Glomerular visceral epithelial cell (primary cell): Measurements from ENCODE around the gene CCDC12.
A peak's percentile ranks its signal among the peaks of the same experiment; 100 is the strongest.
"Not testable (repeated sequence)": the region's sequence is repeated elsewhere in the genome, so short reads cannot be mapped to it uniquely, and the experiment has no call there.

ENCODE experiments used
- DNase-seq: peaks from one replicate; pipeline ENCODE4 v3.0.0-alpha.2; 2016; ENCODE audit errors: extremely low spot score

The CCDC12 gene

GRCh38 chr3:46924921-46925584, 51.5 kb downstream of the CCDC12 start:
- no peak for DNase-seq

- peak; percentile 29 for DNase-seq
Observed at GRCh38 chr3:46923559-46924350, 52.8 kb downstream of the CCDC12 start.

- DNase-seq = no peak
Observed at GRCh38 chr3:46922871-46923558, 53.5 kb downstream of the CCDC12 start.

GRCh38 chr3:46922426-46922825, 54.1 kb downstream of the CCDC12 start:
- no peak for DNase-seq

- DNase-seq = no peak
Observed at GRCh38 chr3:46921871-46922271, 54.7 kb downstream of the CCDC12 start.

GRCh38 chr3:46921041-46921440, 55.5 kb downstream of the CCDC12 start:
- no peak for DNase-seq

- no peak for DNase-seq
Observed at GRCh38 chr3:46918634-46919033, 57.9 kb downstream of the CCDC12 start.

GRCh38 chr3:46918202-46918601, 58.3 kb downstream of the CCDC12 start:
- DNase-seq = no peak

- DNase-seq = no peak
Observed at GRCh38 chr3:46917257-46917656, 59.3 kb downstream of the CCDC12 start.

- DNase-seq = no peak
Observed at GRCh38 chr3:46916799-46917198, 59.7 kb downstream of the CCDC12 start.

GRCh38 chr3:46916278-46916677, 60.3 kb downstream of the CCDC12 start:
- no peak for DNase-seq

- DNase-seq = no peak
Observed at GRCh38 chr3:46915297-46915822, 61.2 kb downstream of the CCDC12 start.

- DNase-seq = no peak
Observed at GRCh38 chr3:46914849-46915248, 61.7 kb downstream of the CCDC12 start.

- peak; percentile 87 for DNase-seq
Observed at GRCh38 chr3:46913644-46914043, 62.9 kb downstream of the CCDC12 start.

- DNase-seq = no peak
Observed at GRCh38 chr3:46912986-46913385, 63.6 kb downstream of the CCDC12 start.

GRCh38 chr3:46910914-46911313, 65.6 kb downstream of the CCDC12 start:
- DNase-seq = not testable (repeated sequence)

- DNase-seq = no peak
Observed at GRCh38 chr3:46910166-46910760, 66.3 kb downstream of the CCDC12 start.

- DNase-seq = peak; percentile 84
Observed at GRCh38 chr3:46909535-46910161, 66.9 kb downstream of the CCDC12 start.

- DNase-seq = no peak
Observed at GRCh38 chr3:46908986-46909534, 67.5 kb downstream of the CCDC12 start.

- DNase-seq = no peak
Observed at GRCh38 chr3:46908294-46908985, 68.1 kb downstream of the CCDC12 start.

- DNase-seq = no peak
Observed at GRCh38 chr3:46907960-46908293, 68.6 kb downstream of the CCDC12 start.
